ACHN (cell line): Measurements from ENCODE around the gene COG7.
"Not testable (repeated sequence)": the region's sequence is repeated elsewhere in the genome, so short reads cannot be mapped to it uniquely, and the experiment has no call there.

Source experiments
- DNase-seq: peaks from one replicate; pipeline ENCODE4 v3.0.0-alpha.2; 2015
- in situ Hi-C: cut with HindIII; loops from 2 replicates; pipeline ENCODE4 v1.10.0; 2017; ENCODE audit warnings: low sequenced_read_pairs, low pct_ligation_motif_present, low pct_unique_long_range_greater_than_20kb

Gene COG7

GRCh38 chr16:23480257-23480656 is 27.3 kb upstream of the COG7 start:
- in situ Hi-C loops = no loop called here
- no peak for DNase-seq

GRCh38 chr16:23479138-23479537 is 26.1 kb upstream of the COG7 start:
- in situ Hi-C loops = no loop called here
- DNase-seq = no peak

- DNase-seq = no peak
- in situ Hi-C loops = no loop called here
Measured at GRCh38 chr16:23478566-23478965, 25.6 kb upstream of the COG7 start.

- in situ Hi-C loops = no loop called here
- DNase-seq = no peak
Measured at GRCh38 chr16:23476289-23476688, 23.3 kb upstream of the COG7 start.

GRCh38 chr16:23469814-23470213 is 16.8 kb upstream of the COG7 start:
- peak; percentile 73 for DNase-seq
- in situ Hi-C loops = no loop called here

GRCh38 chr16:23466162-23466885 is 13.3 kb upstream of the COG7 start:
- in situ Hi-C loops = no loop called here
- DNase-seq = no peak

GRCh38 chr16:23465179-23465578 is 12.2 kb upstream of the COG7 start:
- no peak for DNase-seq
- in situ Hi-C loops = no loop called here

- DNase-seq = no peak
- in situ Hi-C loops = no loop called here
Measured at GRCh38 chr16:23464196-23464595, 11.2 kb upstream of the COG7 start.

GRCh38 chr16:23462994-23463393 is 10.0 kb upstream of the COG7 start:
- peak; percentile 12 for DNase-seq
- in situ Hi-C loops = not testable (repeated sequence)

GRCh38 chr16:23453338-23454052 is 506 bp upstream of the COG7 start:
- no peak for DNase-seq
- in situ Hi-C loops = no loop called here

- no peak for DNase-seq
- in situ Hi-C loops = no loop called here
Measured at GRCh38 chr16:23452221-23452571, 793 bp downstream of the COG7 start.

GRCh38 chr16:23448392-23448791 is 4.6 kb downstream of the COG7 start:
- DNase-seq = no peak
- in situ Hi-C loops = loop anchor here (25.0 kb wide), 1 partner anchor 261 kb away; the partner anchor contains the start of gene SCNN1G

GRCh38 chr16:23437542-23437941 is 15.4 kb downstream of the COG7 start:
- in situ Hi-C loops = loop anchor here (25.0 kb wide), 1 partner anchor 250 kb away; the partner anchor contains the start of gene SCNN1G
- not testable (repeated sequence) for DNase-seq

- DNase-seq = no peak
- in situ Hi-C loops = loop anchor here (25.0 kb wide), 1 partner anchor 250 kb away; the partner anchor contains the start of gene SCNN1G
Measured at GRCh38 chr16:23436951-23437350, 16.0 kb downstream of the COG7 start.

- peak; percentile 77 for DNase-seq
- in situ Hi-C loops = loop anchor here (25.0 kb wide), 1 partner anchor 248 kb away; the partner anchor contains the start of gene SCNN1G
Measured at GRCh38 chr16:23435500-23435899, 17.5 kb downstream of the COG7 start.

GRCh38 chr16:23434380-23434779 is 18.6 kb downstream of the COG7 start:
- DNase-seq = peak; percentile 79
- in situ Hi-C loops = loop anchor here (25.0 kb wide), 1 partner anchor 247 kb away; the partner anchor contains the start of gene SCNN1G

GRCh38 chr16:23433261-23433920 is 19.6 kb downstream of the COG7 start:
- in situ Hi-C loops = loop anchor here (25.0 kb wide), 1 partner anchor 246 kb away; the partner anchor contains the start of gene SCNN1G

GRCh38 chr16:23432176-23433128 is 20.5 kb downstream of the COG7 start:
- in situ Hi-C loops = loop anchor here (25.0 kb wide), 1 partner anchor 245 kb away; the partner anchor contains the start of gene SCNN1G
- DNase-seq = no peak

More at GRCh38 chr16:23433261-23433920, 19.6 kb downstream of the COG7 start:
- DNase-seq = no peak
